Left renal cortex interstitium (tissue), 4 donors: Measurements from ENCODE around the gene SPHK2. TPM values are rescaled to one million over a fixed set of nuclear protein-coding genes. Genes with fewer than 3 reads are reported as not detected.
"Not testable (repeated sequence)": the region's sequence is repeated elsewhere in the genome, so short reads cannot be mapped to it uniquely, and the experiment has no call there.

Experiments
- DNase-seq, 4 donors: peaks; one replicate each; pipeline ENCODE4 v3.0.0-alpha.2; 2013; ENCODE audit warnings: low read depth in 4 of 4, low spot score in 2 of 4, missing footprints in 1 of 4
- polyA plus RNA-seq, 4 donors: library from polyadenylated mRNA; unstranded; fragments of 120-200 nt; gene quantifications; one replicate each; pipeline ENCODE4 v1.2.1, GENCODE V29; 2013; ENCODE audit not compliant: insufficient read length in 4 of 4

Gene SPHK2
- polyA plus RNA-seq, 4 donors = 17.1 to 40.1 (median 29.5) TPM

DNA sequence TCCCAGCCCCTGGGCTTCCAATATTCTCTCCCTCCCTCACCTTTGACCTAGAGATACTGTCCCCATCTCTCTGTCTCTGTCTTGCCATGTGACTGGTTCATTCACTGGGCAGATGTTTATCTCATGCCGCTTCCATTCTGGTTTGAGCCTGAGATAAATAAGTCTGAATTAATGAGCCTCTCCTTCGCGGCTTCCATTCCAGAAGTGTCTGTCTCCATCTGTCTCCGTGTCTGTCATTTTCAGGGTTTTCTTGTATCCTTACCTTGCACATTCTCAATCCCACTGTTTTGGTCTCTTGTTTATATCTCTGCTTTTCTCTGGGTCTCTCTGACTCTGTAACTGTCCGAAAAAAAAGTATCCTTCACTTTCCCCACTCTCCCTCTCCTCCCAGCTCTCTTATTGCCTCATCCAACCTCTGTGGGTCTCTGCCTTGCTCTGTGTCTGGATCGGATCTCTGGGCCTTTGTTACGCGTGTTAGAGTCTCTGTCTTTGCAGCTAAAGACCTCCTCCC lies 4.3 kb downstream of the SPHK2 start:
- DNase-seq = no peak

GRCh38 chr19:48624067-48624594 lies 4.8 kb downstream of the SPHK2 start:
- peak in 3 of 4 donors; percentile 90 to 95 (median 94) for DNase-seq

GRCh38 chr19:48624791-48625723 lies 5.8 kb downstream of the SPHK2 start:
- no peak for DNase-seq

DNA sequence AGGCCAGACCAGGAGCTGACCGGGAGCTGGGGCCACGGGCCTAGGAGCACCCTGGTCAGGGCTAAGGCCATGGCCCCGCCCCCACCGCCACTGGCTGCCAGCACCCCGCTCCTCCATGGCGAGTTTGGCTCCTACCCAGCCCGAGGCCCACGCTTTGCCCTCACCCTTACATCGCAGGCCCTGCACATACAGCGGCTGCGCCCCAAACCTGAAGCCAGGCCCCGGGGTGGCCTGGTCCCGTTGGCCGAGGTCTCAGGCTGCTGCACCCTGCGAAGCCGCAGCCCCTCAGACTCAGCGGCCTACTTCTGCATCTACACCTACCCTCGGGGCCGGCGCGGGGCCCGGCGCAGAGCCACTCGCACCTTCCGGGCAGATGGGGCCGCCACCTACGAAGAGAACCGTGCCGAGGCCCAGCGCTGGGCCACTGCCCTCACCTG lies 6.6 kb downstream of the SPHK2 start:
- DNase-seq = no peak

GRCh38 chr19:48627201-48627864 lies 8.0 kb downstream of the SPHK2 start:
- DNase-seq = no peak

GRCh38 chr19:48627865-48628314 lies 8.6 kb downstream of the SPHK2 start:
- no peak for DNase-seq

DNA sequence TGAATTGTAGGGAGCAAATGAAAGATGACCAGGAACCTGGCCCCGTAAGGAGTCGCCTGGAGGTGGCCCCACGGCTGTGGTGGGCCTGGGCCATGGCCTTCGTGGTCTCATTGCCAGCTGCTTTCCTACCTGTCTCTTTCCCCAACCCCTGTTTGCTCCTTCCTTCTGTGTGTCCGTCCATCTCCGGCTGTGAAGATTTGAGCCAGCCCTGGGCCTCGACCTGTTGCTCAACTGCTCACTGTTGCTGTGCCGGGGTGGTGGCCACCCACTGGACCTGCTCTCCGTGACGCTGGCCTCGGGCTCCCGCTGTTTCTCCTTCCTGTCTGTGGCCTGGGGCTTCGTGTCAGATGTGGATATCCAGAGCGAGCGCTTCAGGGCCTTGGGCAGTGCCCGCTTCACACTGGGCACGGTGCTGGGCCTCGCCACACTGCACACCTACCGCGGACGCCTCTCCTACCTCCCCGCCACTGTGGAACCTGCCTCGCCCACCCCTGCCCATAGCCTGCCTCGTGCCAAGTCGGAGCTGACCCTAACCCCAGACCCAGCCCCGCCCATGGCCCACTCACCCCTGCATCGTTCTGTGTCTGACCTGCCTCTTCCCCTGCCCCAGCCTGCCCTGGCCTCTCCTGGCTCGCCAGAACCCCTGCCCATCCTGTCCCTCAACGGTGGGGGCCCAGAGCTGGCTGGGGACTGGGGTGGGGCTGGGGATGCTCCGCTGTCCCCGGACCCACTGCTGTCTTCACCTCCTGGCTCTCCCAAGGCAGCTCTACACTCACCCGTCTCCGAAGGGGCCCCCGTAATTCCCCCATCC lies 9.4 kb downstream of the SPHK2 start:
- DNase-seq = no peak

DNA sequence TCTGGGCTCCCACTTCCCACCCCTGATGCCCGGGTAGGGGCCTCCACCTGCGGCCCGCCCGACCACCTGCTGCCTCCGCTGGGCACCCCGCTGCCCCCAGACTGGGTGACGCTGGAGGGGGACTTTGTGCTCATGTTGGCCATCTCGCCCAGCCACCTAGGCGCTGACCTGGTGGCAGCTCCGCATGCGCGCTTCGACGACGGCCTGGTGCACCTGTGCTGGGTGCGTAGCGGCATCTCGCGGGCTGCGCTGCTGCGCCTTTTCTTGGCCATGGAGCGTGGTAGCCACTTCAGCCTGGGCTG lies 9.9 kb downstream of the SPHK2 start:
- no peak for DNase-seq

- no peak for DNase-seq
Measured at GRCh38 chr19:48629599-48630295, 10.4 kb downstream of the SPHK2 start.

DNA sequence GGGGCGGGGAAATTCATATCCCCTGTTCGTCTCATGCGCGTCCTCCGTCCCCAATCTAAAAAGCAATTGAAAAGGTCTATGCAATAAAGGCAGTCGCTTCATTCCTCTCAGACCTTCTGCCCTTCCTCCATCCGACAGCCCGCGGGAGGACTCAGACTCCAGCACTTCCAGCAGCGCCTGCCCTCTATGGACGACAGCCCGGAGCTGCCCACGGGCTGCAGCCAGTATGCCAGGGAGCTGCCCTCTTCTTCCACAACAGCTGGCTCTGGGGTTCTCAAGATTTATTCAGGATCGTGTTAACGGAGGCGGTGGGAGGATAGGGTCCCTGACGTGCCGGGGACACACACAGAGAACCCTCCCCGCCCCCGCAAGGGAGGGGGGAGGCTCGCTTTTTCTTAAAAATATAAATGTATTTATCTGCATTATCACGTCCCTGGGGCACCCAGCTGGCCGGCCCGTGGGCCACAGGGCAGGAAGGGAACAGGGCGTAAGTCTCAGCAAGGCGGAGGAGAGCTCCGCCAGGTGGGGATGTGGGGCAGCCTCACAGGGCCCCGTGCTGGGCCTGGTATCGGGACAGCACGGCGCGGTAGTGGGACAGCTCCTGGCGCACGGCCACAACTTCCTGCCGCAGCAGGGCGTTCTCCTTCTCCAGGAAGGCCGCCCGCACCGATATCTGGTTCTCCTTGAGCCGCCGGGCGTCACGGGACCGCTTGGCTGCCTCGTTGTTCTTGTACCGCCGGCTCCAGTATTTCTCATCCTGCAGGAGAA lies 11.2 kb downstream of the SPHK2 start:
- DNase-seq = no peak

DNA sequence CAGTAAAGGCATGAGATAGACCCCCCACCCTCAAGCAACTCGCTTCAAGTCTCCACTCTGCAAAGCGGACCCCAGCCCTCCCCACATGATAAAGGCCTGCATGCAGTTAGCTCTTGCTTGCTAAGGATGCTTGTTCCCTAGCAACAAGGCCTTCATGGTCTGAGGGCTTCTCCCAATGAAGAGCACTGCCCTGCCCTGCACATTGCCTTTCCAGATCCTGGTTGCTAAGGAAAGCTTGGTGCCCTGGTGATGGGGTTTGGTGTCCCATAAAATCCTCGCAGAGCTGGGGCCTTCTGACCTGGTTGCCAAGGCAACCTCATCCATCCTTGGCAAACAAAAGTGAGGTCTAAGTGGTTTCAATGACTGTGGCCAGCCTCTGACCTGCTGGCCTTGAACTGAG lies 11.9 kb downstream of the SPHK2 start:
- DNase-seq = no peak

GRCh38 chr19:48632286-48632685 lies 13.0 kb downstream of the SPHK2 start:
- not testable (repeated sequence) for DNase-seq

GRCh38 chr19:48632692-48633147 lies 13.4 kb downstream of the SPHK2 start:
- DNase-seq = no peak

- no peak for DNase-seq
Measured at GRCh38 chr19:48633148-48634035, 14.1 kb downstream of the SPHK2 start.

DNA sequence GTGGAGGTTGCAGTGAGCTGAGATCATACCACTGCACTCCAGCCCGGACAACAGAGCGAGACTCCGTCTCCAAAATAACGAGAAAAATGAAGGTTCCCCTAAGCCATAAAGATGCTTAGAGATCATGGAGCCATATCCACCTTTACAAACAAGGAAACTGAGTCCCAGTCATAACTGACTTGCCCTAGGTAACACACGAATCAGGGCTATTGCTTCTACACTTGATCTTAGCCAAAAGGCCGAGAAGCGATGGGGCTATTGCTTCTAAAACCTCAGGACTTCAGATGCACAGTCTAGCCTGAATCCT lies 14.7 kb downstream of the SPHK2 start:
- DNase-seq = no peak

- DNase-seq = peak in 2 of 4 donors; percentile 90 to 92
Measured at GRCh38 chr19:48634424-48635262, 15.3 kb downstream of the SPHK2 start.

DNA sequence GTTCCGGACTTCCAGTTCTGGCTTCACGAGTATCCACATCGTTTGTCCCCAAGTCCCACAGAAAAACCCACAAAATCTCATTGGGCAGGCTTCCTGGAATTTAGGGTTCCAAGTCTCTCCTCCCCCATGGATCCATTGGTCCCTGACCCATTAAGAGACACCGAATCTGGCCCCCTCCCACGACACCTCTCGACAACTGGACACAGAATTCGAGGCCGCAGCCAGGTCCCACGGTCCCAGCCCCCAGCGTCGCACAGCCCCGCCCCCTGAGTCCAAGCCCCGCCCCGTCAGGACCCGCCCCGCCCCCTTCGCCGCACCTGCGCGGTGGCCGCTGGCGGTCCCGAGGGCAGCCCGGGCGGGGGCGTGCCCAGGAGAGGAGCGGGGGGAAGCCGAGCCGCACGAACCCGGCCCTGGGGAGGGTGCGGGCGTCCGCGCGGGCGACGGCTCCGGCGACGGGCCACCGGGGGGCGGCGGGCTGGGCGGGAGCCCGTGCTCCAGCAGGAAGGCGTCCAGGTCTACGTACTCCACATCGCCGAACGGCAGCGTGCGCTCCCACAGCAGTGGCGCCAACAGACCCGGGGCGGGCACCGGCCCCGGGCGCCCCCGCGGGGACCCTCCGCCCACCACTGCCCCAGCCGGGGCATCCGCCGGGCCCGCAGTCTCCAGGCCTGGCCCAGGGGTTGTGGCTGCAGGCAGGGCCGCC lies 16.1 kb downstream of the SPHK2 start:
- DNase-seq = no peak
